ENCODE measurements around the gene VPS25. TPM values are rescaled to one million over a fixed set of nuclear protein-coding genes. Genes with fewer than 3 reads are reported as not detected.
A peak's percentile ranks its signal among the peaks of the same experiment; 100 is the strongest.

VPS25 gene
- total RNA-seq, 4 donors from 2014 or later: 78.6 to 93.6 (median 83.0) TPM

- intact Hi-C loops (cut with DNase I): no loop called here
- H3K4me1 ChIP-seq: peaks cover 18 to 28% (median 19%) of the 10 kb centered on the region in 3 donors
Observed at GRCh38 chr17:42792545-42792944, 19.3 kb downstream of the VPS25 start.

GRCh38 chr17:42795061-42795460 lies 21.8 kb downstream of the VPS25 start:
- peak overlapping the region in 2 of 4 donors; percentile 25 to 88 for H3K27ac ChIP-seq
- no peak for DNase-seq

More at GRCh38 chr17:42792545-42792944, 19.3 kb downstream of the VPS25 start:
- no peak for TF ChIP-seq POLR2A (IDR thresholded peaks at IDR 0.05)
- no peak for TF ChIP-seq CTCF (IDR thresholded peaks at IDR 0.05)
- Histone ChIP-seq H3K27me3 (peaks cover 0 to 8% (median 0%) of the 10 kb centered on the region in 4 donors), H3K9me3 (no peaks in the 10 kb centered on the region), H3K36me3 (peaks cover 0 to 35% (median 5%) of the 10 kb centered on the region in 3 donors), H3K4me3 (no peak overlapping the region), H3K27ac (no peak overlapping the region)
- DNase-seq: no peak
- WGBS, 2 donors: 60 to 66% methylated on average over 5 of the region's 5 CpGs

GRCh38 chr17:42795465-42795864 lies 22.2 kb downstream of the VPS25 start:
- H3K27ac ChIP-seq: peak overlapping the region in 3 of 4 donors; percentile 25 to 88 (median 87)
- 78 to 81% methylated on average over 7 of the region's 10 CpGs for WGBS, 2 donors

More at GRCh38 chr17:42795061-42795460, 21.8 kb downstream of the VPS25 start:
- no peak overlapping the region for H3K4me3 ChIP-seq
- no peaks in the 10 kb centered on the region for H3K27me3 ChIP-seq
- peaks cover 29 to 40% (median 29%) of the 10 kb centered on the region in 3 donors for H3K4me1 ChIP-seq
- peaks cover 0 to 22% (median 5%) of the 10 kb centered on the region in 3 donors for H3K36me3 ChIP-seq
- intact Hi-C loops (cut with DNase I): no loop called here
- TF ChIP-seq POLR2A (IDR thresholded peaks at IDR 0.05): no peak
- no peak for TF ChIP-seq CTCF (IDR thresholded peaks at IDR 0.05)
- H3K9me3 ChIP-seq: no peaks in the 10 kb centered on the region
- WGBS, 2 donors: 56 to 57% methylated on average over 3 to 4 of the region's 4 CpGs

GRCh38 chr17:42796066-42796758 lies 23.0 kb downstream of the VPS25 start:
- Histone ChIP-seq H3K9me3 (no peaks in the 10 kb centered on the region), H3K36me3 (peaks cover 0 to 22% (median 5%) of the 10 kb centered on the region in 3 donors), H3K27me3 (no peaks in the 10 kb centered on the region), H3K27ac (peak overlapping the region in 3 of 4 donors; percentile 87 to 90 (median 88)), H3K4me1 (peaks cover 29 to 40% (median 29%) of the 10 kb centered on the region in 3 donors), H3K4me3 (no peak overlapping the region)
- intact Hi-C loops (cut with DNase I): no loop called here
- TF ChIP-seq CTCF (IDR thresholded peaks at IDR 0.05) (no peak), POLR2A (IDR thresholded peaks at IDR 0.05) (no peak)
- no peak for DNase-seq
- WGBS, 2 donors: 89 to 92% methylated on average over 14 to 17 of the region's 18 CpGs

More at GRCh38 chr17:42795465-42795864, 22.2 kb downstream of the VPS25 start:
- TF ChIP-seq POLR2A (IDR thresholded peaks at IDR 0.05) (no peak), CTCF (IDR thresholded peaks at IDR 0.05) (no peak)
- Histone ChIP-seq H3K4me3 (no peak overlapping the region), H3K36me3 (peaks cover 0 to 22% (median 5%) of the 10 kb centered on the region in 3 donors), H3K4me1 (peaks cover 29 to 40% (median 29%) of the 10 kb centered on the region in 3 donors), H3K9me3 (no peaks in the 10 kb centered on the region), H3K27me3 (no peaks in the 10 kb centered on the region)
- DNase-seq: no peak
- intact Hi-C loops (cut with DNase I): no loop called here
